AG04450 (cell line): Measurements from ENCODE around the gene PAX7. TPM values are rescaled to one million over a fixed set of nuclear protein-coding genes. Genes with fewer than 3 reads are reported as not detected.
A peak's percentile ranks its signal among the peaks of the same experiment; 100 is the strongest.
"Not testable (repeated sequence)": the region's sequence is repeated elsewhere in the genome, so short reads cannot be mapped to it uniquely, and the experiment has no call there.

ENCODE experiments used
- CTCF ChIA-PET: fragments of 300-600, 350-600 bp; formaldehyde crosslinking; extraction: SDS; loops from one replicate; lab custom pipeline; 2022; ENCODE audit warnings: antibody characterized with exemption, inconsistent platforms; lab: Charles Lee
- POLR2A ChIA-PET: fragments of 350-600 bp; formaldehyde crosslinking; extraction: SDS; loops from one replicate; lab custom pipeline; 2021; ENCODE audit warnings: antibody characterized with exemption, inconsistent platforms; lab: Yijun Ruan, JAX
- DNase-seq: peaks from one replicate; pipeline ENCODE4 v3.0.0-alpha.2; 2011; ENCODE audit warnings: low read depth, low spot score
- H3K27ac ChIP-seq: one replicate; pipeline ENCODE4 v1.5.1; 2012; ENCODE audit warnings: low read depth, low read length, control low read depth
- H3K27me3 ChIP-seq: one replicate; pipeline ENCODE4 v1.6.0; 2012; ENCODE audit warnings: low read length; ENCODE audit not compliant: control insufficient read depth, insufficient read depth
- H3K4me3 ChIP-seq: 2 replicates; pipeline ENCODE4 v1.5.1; 2011; ENCODE audit warnings: mild to moderate bottlenecking, low read depth, low read length, control low read depth
- H3K9me3 ChIP-seq: 2 replicates; pipeline ENCODE4 v1.5.1; 2012; ENCODE audit warnings: low read length; ENCODE audit not compliant: control insufficient read depth, insufficient read depth
- CTCF ChIP-seq: IDR thresholded peaks from 2 replicates; pipeline ENCODE4 v1.5.1; 2011; ENCODE audit warnings: low read depth, low read length, control low read depth, inconsistent platforms
- polyA minus RNA-seq: library from RNA; depleted of rRNA, polyadenylated mRNA; stranded (reverse); fragments of >200 nt; gene quantifications from 2 replicates; pipeline ENCODE4 v1.2.3, GENCODE V29; 2011; rRNA and poly(A)+ RNA removed
- polyA plus RNA-seq: library from polyadenylated mRNA; depleted of rRNA; stranded (reverse); fragments of >200 nt; gene quantifications from 2 replicates; pipeline ENCODE4 v1.2.3, GENCODE V29; 2011; rRNA removed

The PAX7 gene
- polyA plus RNA-seq (not detected in 2 replicates), polyA minus RNA-seq (not detected in 2 replicates)

GRCh38 chr1:18630511-18631495, at the start of gene PAX7:
TSS of gene PAX7 (plus strand) at chr1:18630846. CDS start at chr1:18631604, 758 bp downstream.
- CTCF ChIA-PET: no interaction called here
- Histone ChIP-seq H3K27me3 (peaks cover 79% of the 10 kb centered on the region), H3K27ac (no peak within 1 kb of the TSS), H3K9me3 (no peaks in the 10 kb centered on the region), H3K4me3 (no peak within 1 kb of the TSS)
- TF ChIP-seq CTCF: no peak
- POLR2A ChIA-PET: no interaction called here
- no peak for DNase-seq

GRCh38 chr1:18581420-18581880, 49.2 kb upstream of the PAX7 start:
- peak; percentile 54 for TF ChIP-seq CTCF
- ChIA-PET CTCF (interaction anchor here (0.6 to 1.8 kb wide), 12 partner anchors 9 to 1167 kb away, joined by 3 to 6 read pairs (median 4); no protein-coding TSS in a partner anchor), POLR2A (no interaction called here)
- H3K27me3 ChIP-seq: no peaks in the 10 kb centered on the region
- no peaks in the 10 kb centered on the region for H3K9me3 ChIP-seq
- no peak for DNase-seq
- H3K4me3 ChIP-seq: no peak overlapping the region
- no peak overlapping the region for H3K27ac ChIP-seq

- Histone ChIP-seq H3K9me3 (no peaks in the 10 kb centered on the region), H3K4me3 (no peak overlapping the region), H3K27ac (no peak overlapping the region), H3K27me3 (no peaks in the 10 kb centered on the region)
- ChIA-PET POLR2A (no interaction called here), CTCF (interaction anchor here (0.6 to 1.8 kb wide), 3 partner anchors 213 to 897 kb away, joined by 3 to 6 read pairs (median 3); no protein-coding TSS in a partner anchor)
- TF ChIP-seq CTCF: no peak
- DNase-seq: no peak
These were observed 47.8 kb upstream of the PAX7 start for GRCh38 chr1:18582890-18583289.

- no peak for DNase-seq
- CTCF ChIA-PET: interaction anchor here (0.8 to 1.7 kb wide), 3 partner anchors 8 to 212 kb away, joined by 3 to 7 read pairs (median 3); no protein-coding TSS in a partner anchor
- Histone ChIP-seq H3K27me3 (no peaks in the 10 kb centered on the region), H3K4me3 (no peak overlapping the region), H3K27ac (no peak overlapping the region), H3K9me3 (no peaks in the 10 kb centered on the region)
- TF ChIP-seq CTCF: no peak
- POLR2A ChIA-PET: no interaction called here
These were observed 47.2 kb upstream of the PAX7 start for GRCh38 chr1:18583326-18583941.

DNA sequence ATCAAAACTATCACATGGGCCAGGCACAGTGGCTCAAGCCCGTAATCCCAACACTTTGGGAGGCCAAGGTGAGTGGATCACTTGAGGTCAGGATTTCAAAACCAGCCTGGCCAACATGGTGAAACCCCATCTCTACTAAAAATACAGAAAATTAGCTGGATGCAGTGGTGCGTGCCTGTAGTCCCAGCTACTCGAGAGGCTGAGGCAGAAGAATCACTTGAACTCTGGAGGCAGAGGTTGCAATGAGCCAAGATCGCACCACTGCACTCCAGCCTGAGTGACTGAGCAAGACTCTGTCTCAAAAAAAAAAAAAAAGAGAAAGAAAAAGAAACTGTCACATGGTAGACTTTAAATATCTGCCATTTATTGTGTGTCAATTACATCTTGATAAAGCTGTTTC, 44.6 kb upstream of the PAX7 start:
- H3K4me3 ChIP-seq, H3K27ac ChIP-seq, POLR2A ChIA-PET, H3K27me3 ChIP-seq, H3K9me3 ChIP-seq, CTCF ChIA-PET, DNase-seq: not testable (repeated sequence)
